Embryonic facial prominence (tissue), 1 donor: Measurements from ENCODE around the gene B4GALT7.

Source experiments
- DNase-seq: peaks from one replicate; pipeline ENCODE4 v3.0.0-alpha.2; 2016; ENCODE audit errors: extremely low spot score

The B4GALT7 gene

GRCh38 chr5:177593511-177593910, 6.4 kb upstream of the B4GALT7 start:
- no peak for DNase-seq

GRCh38 chr5:177594071-177594470, 5.9 kb upstream of the B4GALT7 start:
- DNase-seq, result no peak

- DNase-seq, result no peak
Observed at GRCh38 chr5:177595026-177595585, 4.8 kb upstream of the B4GALT7 start.

- DNase-seq, result no peak
Observed at GRCh38 chr5:177595991-177596774, 3.7 kb upstream of the B4GALT7 start.

GRCh38 chr5:177596775-177597238, 3.1 kb upstream of the B4GALT7 start:
- no peak for DNase-seq

GRCh38 chr5:177598477-177598876, 1.5 kb upstream of the B4GALT7 start:
- DNase-seq, result no peak

- DNase-seq, result no peak
Observed at GRCh38 chr5:177600508-177601018, 631 bp downstream of the B4GALT7 start.

- no peak for DNase-seq
Observed at GRCh38 chr5:177601126-177601525, 1.2 kb downstream of the B4GALT7 start.

GRCh38 chr5:177601577-177602457, 1.9 kb downstream of the B4GALT7 start:
- no peak for DNase-seq

- no peak for DNase-seq
Observed at GRCh38 chr5:177602458-177602830, 2.5 kb downstream of the B4GALT7 start.

- no peak for DNase-seq
Observed at GRCh38 chr5:177603631-177604030, 3.7 kb downstream of the B4GALT7 start.

- DNase-seq, result no peak
Observed at GRCh38 chr5:177604116-177604521, 4.2 kb downstream of the B4GALT7 start.

GRCh38 chr5:177604656-177605055, 4.7 kb downstream of the B4GALT7 start:
- DNase-seq, result no peak

GRCh38 chr5:177605078-177605477, 5.1 kb downstream of the B4GALT7 start:
- no peak for DNase-seq

- DNase-seq, result no peak
Observed at GRCh38 chr5:177605667-177606066, 5.7 kb downstream of the B4GALT7 start.

- no peak for DNase-seq
Observed at GRCh38 chr5:177606071-177607051, 6.4 kb downstream of the B4GALT7 start.

- DNase-seq, result no peak
Observed at GRCh38 chr5:177607115-177607451, 7.2 kb downstream of the B4GALT7 start.

- DNase-seq, result no peak
Observed at GRCh38 chr5:177607452-177608192, 7.7 kb downstream of the B4GALT7 start.

- no peak for DNase-seq
Observed at GRCh38 chr5:177608243-177609075, 8.5 kb downstream of the B4GALT7 start.
